Spinal cord (tissue), 10 donors: ENCODE data around the gene WASHC1. TPM values are rescaled to one million over a fixed set of nuclear protein-coding genes. Genes with fewer than 3 reads are reported as not detected.
"Not testable (repeated sequence)": the region's sequence is repeated elsewhere in the genome, so short reads cannot be mapped to it uniquely, and the experiment has no call there.

ENCODE experiments used
- DNase-seq, 6 donors: peaks; one replicate each; pipeline versions ENCODE4 v3.0.0 to v3.0.0-alpha.2; 2013 to 2015; ENCODE audit warnings: low spot score in 6 of 6, low read depth in 4 of 6
- H3K27ac ChIP-seq: one replicate; pipeline ENCODE4 v1.5.1; 2013; ENCODE audit warnings: low read depth, low read length, control low read depth
- H3K27me3 ChIP-seq: one replicate; pipeline ENCODE4 v1.6.1; 2013; ENCODE audit warnings: low read length; ENCODE audit not compliant: control insufficient read depth, insufficient read depth
- H3K36me3 ChIP-seq: one replicate; pipeline ENCODE4 v1.6.1; 2013; ENCODE audit warnings: low read length; ENCODE audit not compliant: control insufficient read depth, insufficient read depth
- H3K4me1 ChIP-seq: one replicate; pipeline ENCODE4 v1.6.1; 2013; ENCODE audit warnings: low read length; ENCODE audit not compliant: control insufficient read depth, insufficient read depth
- H3K4me3 ChIP-seq: one replicate; pipeline ENCODE4 v1.5.1; 2013; ENCODE audit warnings: low read depth, low read length, control low read depth
- H3K9me3 ChIP-seq: one replicate; pipeline ENCODE4 v1.6.1; 2013; ENCODE audit warnings: low read length; ENCODE audit not compliant: control insufficient read depth, insufficient read depth
- WGBS: methylation state at CpG from one replicate; pipeline ENCODE4 v1.1.5; 2013; ENCODE audit warnings: missing lambda C conversion rate; ENCODE audit not compliant: insufficient coverage; 5-methylcytosine and 5-hydroxymethylcytosine counted together
- polyA plus RNA-seq, 2 donors: library from polyadenylated mRNA; unstranded; fragments of 120-200 nt; gene quantifications; one replicate each; pipeline ENCODE4 v1.2.1, GENCODE V29; 2013; ENCODE audit not compliant: insufficient read length in 2 of 2
- total RNA-seq, 2 donors: library from RNA; depleted of rRNA in 1 of 2; stranded (reverse); fragments of 120-200 nt in 1 of 2; fragments of >200 nt in 1 of 2; gene quantifications; one replicate each; pipeline versions ENCODE4 v1.2.3 to v1.2.4, GENCODE V29; 2013 to 2014
- donor health status: healthy.

Gene WASHC1
- total and polyA plus RNA-seq, 4 donors: 7.0 to 24.3 (median 19.1) TPM

- H3K4me1 ChIP-seq, DNase-seq, H3K27me3 ChIP-seq, H3K27ac ChIP-seq, H3K4me3 ChIP-seq, H3K36me3 ChIP-seq, H3K9me3 ChIP-seq: not testable (repeated sequence)
- 50% methylated on average over 2 of the region's 6 CpGs for whole genome bisulfite sequencing
These were observed 16.9 kb upstream of the WASHC1 start for GRCh38 chr9:46164-46563.

- not testable (repeated sequence) for H3K4me1 ChIP-seq, H3K9me3 ChIP-seq, H3K27me3 ChIP-seq, DNase-seq, H3K4me3 ChIP-seq, H3K36me3 ChIP-seq, H3K27ac ChIP-seq
- 93% methylated on average over 5 of the region's 16 CpGs for WGBS
These were observed 16.1 kb upstream of the WASHC1 start for GRCh38 chr9:45180-45878.

- not testable (repeated sequence) for H3K4me3 ChIP-seq, H3K9me3 ChIP-seq, H3K27ac ChIP-seq, DNase-seq, H3K36me3 ChIP-seq, H3K27me3 ChIP-seq, H3K4me1 ChIP-seq
- no CpG with 5 or more reads among the region's 3 CpGs for WGBS
These were observed 15.2 kb upstream of the WASHC1 start for GRCh38 chr9:44416-44815.

GRCh38 chr9:43636-44035 is 14.4 kb upstream of the WASHC1 start:
- DNase-seq, H3K36me3 ChIP-seq, H3K9me3 ChIP-seq, H3K4me3 ChIP-seq, H3K27ac ChIP-seq, H3K27me3 ChIP-seq, H3K4me1 ChIP-seq: not testable (repeated sequence)
- WGBS: no CpG with 5 or more reads among the region's 3 CpGs

GRCh38 chr9:43116-43515 is 13.9 kb upstream of the WASHC1 start:
- no CpG with 5 or more reads among the region's 3 CpGs for WGBS
- H3K9me3 ChIP-seq: not testable (repeated sequence)

GRCh38 chr9:41819-42218 is 12.6 kb upstream of the WASHC1 start:
- no CpG with 5 or more reads among the region's 2 CpGs for WGBS
- DNase-seq, H3K36me3 ChIP-seq: not testable (repeated sequence)

More at GRCh38 chr9:43116-43515, 13.9 kb upstream of the WASHC1 start:
- H3K27me3 ChIP-seq, DNase-seq, H3K4me1 ChIP-seq, H3K27ac ChIP-seq, H3K4me3 ChIP-seq, H3K36me3 ChIP-seq: not testable (repeated sequence)

GRCh38 chr9:41261-41676 is 12.0 kb upstream of the WASHC1 start:
- H3K4me1 ChIP-seq, H3K27ac ChIP-seq, H3K36me3 ChIP-seq, H3K9me3 ChIP-seq, H3K4me3 ChIP-seq, DNase-seq, H3K27me3 ChIP-seq: not testable (repeated sequence)
- 81% methylated on average over 4 of the region's 9 CpGs for WGBS

More at GRCh38 chr9:41819-42218, 12.6 kb upstream of the WASHC1 start:
- H3K9me3 ChIP-seq, H3K4me3 ChIP-seq, H3K27me3 ChIP-seq, H3K4me1 ChIP-seq, H3K27ac ChIP-seq: not testable (repeated sequence)

- not testable (repeated sequence) for H3K36me3 ChIP-seq
- WGBS: no CpG with 5 or more reads among the region's 6 CpGs
These were observed 3.1 kb upstream of the WASHC1 start for GRCh38 chr9:32308-32707.

GRCh38 chr9:28775-29174 is 481 bp downstream of the WASHC1 start:
- not testable (repeated sequence) for H3K9me3 ChIP-seq, H3K27me3 ChIP-seq, DNase-seq, H3K36me3 ChIP-seq, H3K27ac ChIP-seq, H3K4me1 ChIP-seq
- WGBS: no CpG with 5 or more reads among the region's 30 CpGs
- H3K4me3 ChIP-seq: peak overlapping the region; percentile 12

More at GRCh38 chr9:32308-32707, 3.1 kb upstream of the WASHC1 start:
- not testable (repeated sequence) for H3K9me3 ChIP-seq, DNase-seq, H3K27ac ChIP-seq, H3K4me3 ChIP-seq, H3K4me1 ChIP-seq, H3K27me3 ChIP-seq

- not testable (repeated sequence) for H3K9me3 ChIP-seq, H3K36me3 ChIP-seq, H3K27ac ChIP-seq, H3K4me3 ChIP-seq, DNase-seq, H3K27me3 ChIP-seq, H3K4me1 ChIP-seq
- WGBS: no CpG with 5 or more reads among the region's 9 CpGs
These were observed 7.6 kb downstream of the WASHC1 start for GRCh38 chr9:21621-22020.
